HG02610 (cell line): ENCODE measurements around the gene HSPB7.
"Not testable (repeated sequence)": the region's sequence is repeated elsewhere in the genome, so short reads cannot be mapped to it uniquely, and the experiment has no call there.

Source experiments
- ATAC-seq: cut with Tn5 transposase; IDR thresholded peaks from one replicate; pipeline ENCODE4 v1.9.1; 2021; ENCODE audit warnings: mild to moderate bottlenecking, moderate library complexity; ENCODE audit not compliant: unreplicated experiment

The HSPB7 gene

DNA sequence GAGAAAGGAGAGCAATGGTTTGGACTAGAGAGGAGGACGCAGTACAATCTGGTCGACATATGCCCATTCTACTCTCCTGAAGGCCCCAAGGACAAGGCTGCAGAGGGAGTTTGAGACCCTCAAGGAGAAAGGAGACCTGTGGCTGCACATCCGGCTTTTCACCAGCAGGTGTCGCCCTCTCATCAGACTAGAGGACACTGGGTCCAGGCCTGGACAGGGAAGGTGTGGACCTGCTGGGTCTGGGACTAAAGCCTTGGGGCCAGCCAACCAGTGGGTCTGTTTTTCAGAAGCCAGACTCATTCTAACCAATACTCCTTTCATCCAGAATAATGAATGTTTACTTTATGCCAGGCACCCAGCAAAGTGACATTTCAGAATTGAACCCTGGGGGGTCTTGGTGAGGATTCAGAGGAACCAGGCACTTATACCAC lies 8.8 kb downstream of the HSPB7 start:
- ATAC-seq = no peak

DNA sequence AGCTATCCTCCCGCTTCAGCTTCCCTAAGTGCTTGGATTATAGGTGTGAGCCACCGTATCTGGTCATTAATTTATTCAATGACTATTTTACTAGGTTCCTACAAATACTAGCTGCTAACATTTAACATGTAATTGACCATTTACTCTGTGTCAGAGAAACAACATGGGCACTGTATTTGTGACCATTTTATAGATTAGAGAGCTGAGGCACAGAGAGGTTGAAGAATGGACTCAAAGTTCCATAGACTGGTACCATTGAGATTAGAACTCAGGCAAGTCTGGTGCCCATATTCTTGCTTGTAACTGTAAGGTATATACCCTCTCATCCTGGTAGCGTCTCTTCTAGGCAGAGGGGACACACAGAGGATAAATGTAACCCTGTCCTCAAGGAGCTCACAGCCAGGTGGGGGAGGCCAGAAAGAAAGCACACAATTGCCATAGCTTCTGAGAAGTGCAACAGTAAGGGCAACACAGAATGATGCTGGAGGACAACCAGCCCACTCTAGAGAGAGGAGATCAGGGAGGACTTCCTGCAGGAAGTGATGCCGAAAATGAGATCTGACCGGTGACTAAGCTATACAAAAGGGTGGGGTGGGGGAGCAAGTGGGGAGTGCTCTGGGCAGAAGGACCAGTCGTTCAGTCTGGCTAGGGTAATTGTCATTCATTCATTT lies 10.0 kb downstream of the HSPB7 start:
- ATAC-seq = no peak

DNA sequence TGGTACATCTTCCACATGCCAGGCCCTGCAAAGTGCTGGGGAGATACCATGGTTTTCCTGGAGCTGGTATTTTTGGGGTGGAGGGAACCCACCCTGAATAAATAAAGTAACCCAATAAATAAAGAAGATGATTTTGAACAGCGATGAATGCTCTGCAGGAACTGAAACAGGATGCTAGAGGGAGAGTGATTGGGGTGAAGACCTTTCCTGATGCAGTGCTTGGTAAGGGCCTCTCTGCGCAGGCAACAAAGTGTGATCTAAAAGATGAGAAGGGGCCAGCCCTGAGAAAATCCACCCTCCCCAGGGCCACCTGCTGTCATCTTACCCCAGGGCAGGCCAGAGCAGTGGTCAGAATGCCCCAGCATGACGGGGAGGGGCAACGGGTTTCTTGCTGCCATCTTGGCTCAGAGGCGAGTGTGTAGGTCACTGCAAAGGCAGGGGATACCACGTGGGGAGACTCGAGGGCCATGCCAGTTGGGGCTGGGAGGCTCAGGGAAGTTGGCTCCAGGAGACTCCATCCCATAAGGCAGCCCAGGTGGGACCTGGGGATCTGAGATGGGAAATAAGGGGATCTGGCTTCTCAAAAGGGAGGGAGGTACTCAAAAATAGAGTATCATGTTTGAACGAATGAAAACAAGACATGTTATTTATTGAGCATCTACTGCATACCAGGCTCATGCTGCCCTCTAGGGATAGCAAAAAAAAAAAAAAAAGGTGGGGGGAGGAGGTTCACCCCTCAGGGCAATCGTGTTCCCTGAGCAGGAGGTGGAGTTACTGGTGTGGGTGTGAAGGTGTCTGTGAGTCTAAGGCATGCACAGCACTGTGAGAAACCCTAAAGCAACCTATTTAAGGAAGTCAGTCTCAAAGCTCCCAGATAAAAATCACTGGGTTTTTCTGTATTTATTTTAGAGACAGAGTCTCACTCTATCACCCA lies 11.0 kb downstream of the HSPB7 start:
- ATAC-seq = no peak

DNA sequence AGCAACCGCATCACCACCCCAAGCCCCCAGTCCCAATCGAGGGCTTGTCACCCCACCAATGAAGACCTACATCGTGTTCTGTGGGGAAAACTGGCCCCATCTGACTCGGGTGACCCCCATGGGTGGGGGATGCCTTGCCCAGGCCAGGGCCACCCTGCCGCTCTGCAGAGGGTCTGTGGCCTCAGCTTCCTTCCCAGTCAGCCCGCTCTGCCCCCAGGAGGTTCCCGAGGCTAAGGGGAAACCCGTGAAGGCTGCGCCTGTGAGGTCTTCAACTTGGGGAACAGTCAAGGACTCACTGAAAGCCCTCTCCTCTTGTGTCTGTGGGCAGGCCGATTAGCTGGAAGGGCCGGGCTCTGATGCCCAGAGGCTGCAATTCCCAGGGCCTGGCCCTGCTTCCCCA lies 11.8 kb downstream of the HSPB7 start:
- ATAC-seq = no peak

DNA sequence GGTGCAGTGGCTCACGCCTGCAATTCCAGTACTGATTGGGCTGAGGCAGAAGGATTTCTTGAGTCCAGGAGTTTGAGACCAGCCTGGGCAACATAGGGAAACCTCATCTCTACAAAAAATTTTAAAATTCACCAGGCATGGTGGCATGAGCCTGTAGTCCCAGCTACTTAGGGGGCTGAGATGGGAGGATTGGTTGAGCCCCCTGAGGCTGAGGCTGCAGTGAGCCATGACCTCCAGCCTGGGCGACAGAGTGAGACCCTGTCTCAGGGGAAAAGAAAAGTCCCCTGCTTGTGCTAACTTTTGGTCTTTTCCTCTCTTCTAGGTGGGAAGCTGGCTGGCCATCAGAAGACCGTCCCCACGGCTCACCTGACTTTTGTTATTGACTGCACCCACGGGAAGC lies 12.2 kb downstream of the HSPB7 start:
- ATAC-seq = no peak

DNA sequence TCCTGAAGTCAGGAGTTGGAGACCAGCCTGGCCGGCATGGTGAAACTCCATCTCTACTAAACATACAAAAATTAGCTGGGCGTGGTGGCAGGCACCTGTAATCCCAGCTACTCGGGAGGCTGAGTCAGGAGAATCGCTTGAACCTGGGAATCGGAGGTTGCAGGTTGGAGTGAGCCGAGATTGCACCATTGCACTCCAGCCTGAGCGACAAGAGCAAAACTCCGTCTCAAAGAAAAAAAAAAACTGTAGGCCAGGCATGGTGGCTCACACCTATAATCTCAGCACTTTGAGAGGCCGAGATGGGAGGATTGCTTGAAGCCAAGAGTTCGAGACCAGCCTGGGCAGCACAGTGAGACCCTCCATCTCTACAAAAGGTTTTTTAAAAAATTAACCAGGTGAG lies 16.6 kb downstream of the HSPB7 start:
- ATAC-seq = not testable (repeated sequence)

DNA sequence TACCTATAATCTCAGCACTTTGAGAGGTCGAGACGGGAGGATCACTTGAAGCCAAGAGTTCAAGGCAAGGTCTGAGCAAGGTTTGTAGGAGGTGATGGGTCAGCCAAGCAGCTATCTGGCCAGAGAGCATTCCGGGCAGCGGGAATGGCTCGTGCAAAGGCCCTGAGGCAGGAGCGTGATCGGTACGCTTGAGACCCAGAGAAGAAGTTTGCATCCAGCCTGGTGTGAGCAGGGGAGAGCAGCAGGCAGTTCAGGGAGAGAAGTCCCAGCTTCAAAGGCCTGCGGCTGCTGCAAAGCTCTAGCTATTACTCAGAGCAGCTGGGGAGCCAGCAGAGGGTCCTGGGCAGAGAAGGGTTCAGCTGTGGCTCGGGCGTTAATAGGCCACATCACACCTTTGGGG lies 18.9 kb downstream of the HSPB7 start:
- ATAC-seq = no peak

DNA sequence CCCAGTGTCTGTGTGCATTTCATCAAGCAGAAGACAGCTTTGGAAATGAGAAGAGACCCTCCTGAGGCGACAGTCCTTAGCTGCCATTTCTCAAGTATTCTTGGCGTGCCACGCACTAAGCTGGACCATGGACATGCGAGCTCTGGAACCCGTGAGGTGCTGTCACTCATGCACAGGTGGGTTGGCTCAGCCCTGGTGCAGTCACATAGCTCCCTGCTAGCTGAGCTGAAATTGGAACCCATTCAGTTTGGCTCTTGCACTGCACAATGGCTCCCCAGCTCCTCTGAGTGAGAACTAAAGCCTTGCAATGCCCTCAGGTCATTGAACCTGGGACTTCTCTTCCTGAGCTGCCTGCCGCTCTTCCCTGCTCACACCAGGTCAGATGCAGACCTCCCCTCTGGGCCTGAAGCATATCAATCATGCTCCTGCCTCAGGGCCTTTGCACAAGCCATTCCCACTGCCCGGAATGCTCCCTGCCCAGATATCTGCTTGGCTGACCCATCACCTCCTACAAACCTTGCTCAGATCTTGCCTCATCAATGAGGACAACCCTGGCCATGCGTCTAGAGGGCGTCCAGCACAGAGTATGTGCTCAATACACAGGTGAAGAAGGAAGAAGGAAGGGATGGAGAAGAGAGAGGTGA lies 20.1 kb downstream of the HSPB7 start:
- no peak for ATAC-seq

DNA sequence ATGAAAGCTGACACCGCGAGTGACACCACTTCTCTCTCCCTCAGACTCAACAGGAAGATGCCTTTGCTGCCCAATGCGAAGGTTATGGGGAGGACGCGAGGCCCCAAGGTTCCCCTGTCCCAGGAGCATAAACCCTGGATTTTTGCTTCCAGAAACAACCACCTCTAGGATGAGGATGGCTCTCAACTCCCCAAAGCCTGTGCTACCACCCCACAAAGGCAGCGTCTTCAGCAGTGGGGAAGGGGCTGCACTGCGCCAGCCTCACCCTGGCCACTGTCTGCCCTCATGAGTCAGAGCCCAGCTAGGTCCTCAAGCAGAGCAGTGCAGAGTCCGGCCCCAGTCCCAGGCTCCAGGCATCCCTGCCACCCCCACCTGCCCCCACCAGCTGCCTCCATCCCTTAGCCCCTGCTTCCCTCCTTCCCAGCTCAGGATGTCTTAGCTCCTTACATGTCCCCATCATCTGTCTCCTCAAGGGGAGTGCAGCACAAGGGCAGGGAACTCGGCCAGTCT lies 20.7 kb downstream of the HSPB7 start:
- no peak for ATAC-seq

DNA sequence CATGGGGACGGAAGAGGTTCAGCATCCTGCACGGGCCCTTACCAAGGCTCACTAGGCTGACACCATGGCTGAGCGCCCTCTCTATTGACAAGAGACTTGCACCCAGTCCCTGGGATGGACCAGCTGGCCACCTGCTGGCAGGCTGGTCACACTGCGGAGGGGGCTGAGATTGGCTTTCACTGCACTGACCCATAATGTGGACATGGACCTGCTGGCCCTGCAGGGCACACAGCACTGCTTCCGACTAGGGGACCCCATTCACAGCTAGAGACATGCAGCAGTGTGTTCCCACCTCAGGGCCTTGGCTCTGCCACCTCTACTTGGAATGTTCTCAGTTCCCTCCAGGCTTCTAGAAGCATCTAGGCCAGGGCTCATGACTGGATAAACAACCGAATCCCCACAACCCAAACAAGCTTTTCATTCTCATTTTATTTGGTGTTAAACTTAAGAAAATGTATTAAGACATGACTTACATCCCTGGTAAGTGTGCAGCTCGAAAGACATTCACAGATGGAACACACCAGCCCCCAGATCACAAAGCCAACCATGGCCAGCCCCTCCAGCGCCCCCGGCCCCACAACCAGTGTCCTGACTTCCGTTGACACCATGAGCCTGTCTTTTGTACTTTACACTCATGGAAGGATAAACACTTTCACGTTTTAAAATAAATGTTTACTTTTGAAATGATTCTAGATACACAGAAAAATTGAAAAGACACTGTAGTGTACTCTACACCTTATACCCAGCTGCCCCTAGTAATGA lies 23.1 kb downstream of the HSPB7 start:
- ATAC-seq = no peak

DNA sequence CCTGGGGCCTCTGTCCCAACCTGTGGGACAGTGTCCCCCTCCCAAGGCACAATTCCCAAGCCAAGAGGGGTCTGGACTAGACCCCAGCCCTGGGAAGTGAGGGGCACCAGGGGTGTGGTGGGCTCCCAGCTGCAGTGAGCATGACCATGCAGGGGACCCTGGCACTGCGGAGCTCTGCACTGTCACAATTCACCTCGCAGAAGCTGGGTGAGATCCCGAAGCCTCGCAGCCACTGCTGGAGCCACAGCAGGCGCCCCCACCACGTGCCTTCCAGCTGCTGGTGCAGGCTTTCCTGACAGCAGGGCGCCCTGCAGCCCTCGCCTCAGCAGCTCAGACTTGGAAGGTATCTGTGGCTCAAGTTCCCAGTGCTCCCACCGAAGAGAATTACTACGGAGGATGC lies 23.8 kb downstream of the HSPB7 start:
- ATAC-seq = no peak

DNA sequence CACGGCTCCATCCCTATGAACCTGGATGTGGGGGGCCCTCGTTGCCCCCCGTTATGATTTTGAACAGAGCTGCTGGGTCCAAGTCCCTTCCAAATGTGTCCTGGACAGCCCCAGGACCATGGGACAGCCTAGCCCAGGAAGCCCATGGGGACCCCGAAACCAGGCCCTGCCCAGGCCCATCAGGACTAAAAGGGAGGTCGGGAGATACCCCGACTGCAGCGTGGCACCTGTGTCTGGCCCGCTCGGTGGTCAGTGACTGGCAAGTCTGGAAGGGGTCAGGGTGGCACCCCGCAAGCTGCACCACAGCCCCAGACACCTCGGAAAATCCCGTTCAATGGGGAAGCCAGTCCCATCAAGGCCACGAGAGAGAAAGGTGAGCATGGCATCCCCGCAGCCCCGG lies 24.2 kb downstream of the HSPB7 start:
- ATAC-seq = no peak

DNA sequence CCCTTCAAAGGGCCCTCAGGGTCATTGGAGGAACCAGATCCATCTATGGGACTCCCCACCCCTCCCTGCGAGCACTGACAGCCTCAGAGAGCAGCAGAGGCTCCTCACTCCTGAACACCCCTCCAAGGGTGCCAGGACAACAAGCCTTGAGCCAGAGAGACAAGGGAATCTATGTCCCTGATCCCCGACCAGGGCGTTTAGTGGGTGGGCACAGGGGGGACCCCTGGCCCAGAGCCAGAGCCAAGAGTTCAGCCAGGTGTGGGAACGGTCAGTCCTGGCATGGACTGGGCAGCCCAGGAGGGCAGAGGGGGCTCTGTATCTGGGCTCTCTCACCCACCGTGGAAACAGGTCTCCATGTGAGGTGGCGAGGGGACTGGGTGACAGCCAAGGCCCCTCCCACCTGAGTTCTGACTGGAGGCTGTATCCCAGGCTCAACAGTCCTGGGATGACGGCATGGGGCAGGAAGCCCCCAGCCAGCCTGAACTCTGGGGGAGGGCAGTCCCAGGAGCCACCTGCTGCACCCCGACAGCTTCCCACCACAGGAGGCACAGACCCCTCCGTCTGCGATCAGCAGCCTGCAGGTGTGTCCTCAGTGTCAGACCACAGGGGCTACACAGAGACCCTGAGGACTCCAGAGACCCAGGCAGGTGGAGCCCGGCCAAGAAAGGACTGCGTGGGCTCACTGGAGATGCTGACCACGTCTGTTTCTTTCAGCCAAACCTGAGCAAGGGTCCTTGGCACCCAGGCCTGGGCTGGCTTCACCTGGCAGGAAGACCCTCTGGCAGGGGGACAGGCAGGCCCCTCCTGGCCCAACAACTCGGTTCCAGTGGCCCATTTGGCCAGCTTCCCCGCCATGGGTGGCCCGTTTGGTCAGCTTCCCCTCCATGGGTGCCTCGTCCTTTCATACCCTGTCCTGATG lies 25.0 kb downstream of the HSPB7 start:
- ATAC-seq = no peak

DNA sequence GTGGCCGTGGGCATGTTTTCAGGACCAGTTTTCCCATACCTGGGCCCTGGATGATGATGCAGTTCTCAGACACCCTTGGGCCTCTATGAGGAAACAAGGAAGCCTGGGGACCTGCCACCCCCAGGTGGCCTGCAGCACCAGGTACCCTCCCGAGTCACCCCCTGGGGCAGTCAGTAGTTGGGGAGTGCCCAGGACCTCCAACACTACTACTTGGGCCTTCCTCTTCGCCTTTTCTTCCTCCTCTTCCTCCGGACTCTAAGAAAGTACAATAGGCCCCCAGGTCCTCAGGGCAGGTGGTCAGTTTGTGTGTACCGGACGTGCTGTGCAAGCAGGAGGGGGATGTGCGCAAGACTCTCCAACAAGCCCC lies 25.7 kb downstream of the HSPB7 start:
- no peak for ATAC-seq

DNA sequence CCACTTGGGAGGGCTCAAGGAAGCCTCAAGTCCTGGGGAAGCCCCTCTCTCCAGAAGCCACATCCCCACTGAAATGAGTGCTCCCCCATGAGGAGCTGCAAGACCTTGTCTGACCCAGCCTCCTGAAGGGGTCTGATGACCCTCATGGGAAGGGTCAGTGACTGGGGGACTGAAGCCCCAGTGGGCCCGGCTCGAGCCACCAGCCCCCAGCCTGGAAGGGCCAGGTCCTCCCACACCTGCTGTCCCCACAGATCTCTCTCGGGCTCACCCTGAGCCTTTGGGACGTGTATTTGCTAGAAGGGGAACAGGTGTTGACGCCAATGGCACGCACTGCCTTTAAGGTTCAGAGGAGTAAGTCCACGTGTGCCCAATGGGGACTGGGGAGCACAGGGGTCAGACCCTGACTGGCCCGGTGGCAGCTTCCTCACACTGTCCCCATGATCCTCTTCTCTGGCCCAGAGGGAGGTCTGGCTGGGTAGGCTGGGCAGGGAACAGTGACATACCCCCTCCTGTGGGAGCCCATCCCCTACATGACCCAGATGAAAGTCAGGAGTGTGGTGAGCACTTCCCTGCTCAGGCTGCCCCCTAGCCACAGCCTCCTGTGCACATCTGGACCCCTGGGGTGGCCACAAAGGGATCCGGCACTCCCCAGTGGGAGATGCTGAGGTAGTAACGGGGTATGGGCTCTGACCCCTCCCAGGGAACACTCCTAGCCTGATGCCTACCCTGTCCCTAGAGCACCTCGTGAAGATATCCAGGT lies 26.2 kb downstream of the HSPB7 start:
- ATAC-seq = no peak

DNA sequence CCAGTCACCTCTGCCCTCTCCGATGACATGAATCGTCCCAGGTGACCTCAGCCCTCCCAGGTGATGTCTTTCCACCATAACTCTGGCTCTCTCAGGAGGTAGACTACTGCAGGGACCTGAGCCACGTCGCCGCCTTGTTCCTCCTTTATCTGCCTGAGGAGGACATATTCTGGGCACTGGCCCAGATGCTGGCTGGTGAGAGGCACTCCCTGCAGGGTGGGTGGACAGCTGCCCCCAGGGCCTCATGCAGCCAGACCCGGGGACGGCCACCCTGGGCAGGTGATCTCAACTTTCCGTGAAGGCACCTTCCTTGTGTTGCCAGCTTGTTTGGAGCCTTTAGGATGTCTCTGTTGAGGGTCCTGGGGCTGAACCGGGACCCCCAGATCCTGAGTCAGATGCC lies 28.1 kb downstream of the HSPB7 start:
- no peak for ATAC-seq

DNA sequence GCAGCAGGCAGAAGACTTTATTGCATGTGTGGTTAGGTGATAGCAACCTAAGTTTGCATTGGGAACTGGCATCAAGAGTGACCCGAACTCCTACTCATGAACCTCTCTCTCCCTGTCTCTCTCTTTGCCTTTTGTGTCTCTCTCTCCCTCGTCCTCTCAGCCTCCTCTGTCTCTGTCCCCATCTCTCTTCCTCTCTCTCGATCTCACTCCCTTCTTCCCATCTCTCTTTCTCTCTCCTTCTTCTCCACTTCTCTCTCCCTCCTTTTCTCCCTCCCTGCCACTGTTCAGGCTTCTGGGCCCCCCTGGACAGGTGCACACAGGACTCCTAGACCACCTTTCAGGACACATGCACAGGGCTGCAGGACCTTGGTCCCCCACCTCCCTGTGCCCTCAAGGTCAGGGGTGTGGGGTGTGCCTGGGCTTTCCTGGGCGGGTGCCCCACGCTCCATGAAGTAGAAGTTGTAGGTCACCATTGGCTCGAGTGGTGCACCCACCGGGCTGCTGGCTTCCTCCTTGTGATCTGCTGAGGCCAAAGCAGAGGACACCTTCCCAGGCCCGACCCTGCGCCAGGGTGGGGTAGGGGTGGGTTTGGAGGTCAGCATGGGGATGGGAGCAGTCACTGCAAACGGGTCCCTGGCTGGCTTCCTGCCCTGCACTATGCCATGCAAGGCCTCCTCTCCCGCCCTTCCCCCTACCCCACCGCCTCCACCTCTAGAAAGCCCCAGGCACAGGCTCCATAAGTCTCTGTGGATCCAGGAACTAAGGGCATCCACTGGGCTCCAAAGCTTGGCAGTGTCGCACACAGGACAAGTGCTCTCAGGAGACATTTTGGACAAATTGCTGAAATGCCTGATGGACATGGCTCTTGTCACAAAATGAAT lies 28.7 kb downstream of the HSPB7 start:
- no peak for ATAC-seq

DNA sequence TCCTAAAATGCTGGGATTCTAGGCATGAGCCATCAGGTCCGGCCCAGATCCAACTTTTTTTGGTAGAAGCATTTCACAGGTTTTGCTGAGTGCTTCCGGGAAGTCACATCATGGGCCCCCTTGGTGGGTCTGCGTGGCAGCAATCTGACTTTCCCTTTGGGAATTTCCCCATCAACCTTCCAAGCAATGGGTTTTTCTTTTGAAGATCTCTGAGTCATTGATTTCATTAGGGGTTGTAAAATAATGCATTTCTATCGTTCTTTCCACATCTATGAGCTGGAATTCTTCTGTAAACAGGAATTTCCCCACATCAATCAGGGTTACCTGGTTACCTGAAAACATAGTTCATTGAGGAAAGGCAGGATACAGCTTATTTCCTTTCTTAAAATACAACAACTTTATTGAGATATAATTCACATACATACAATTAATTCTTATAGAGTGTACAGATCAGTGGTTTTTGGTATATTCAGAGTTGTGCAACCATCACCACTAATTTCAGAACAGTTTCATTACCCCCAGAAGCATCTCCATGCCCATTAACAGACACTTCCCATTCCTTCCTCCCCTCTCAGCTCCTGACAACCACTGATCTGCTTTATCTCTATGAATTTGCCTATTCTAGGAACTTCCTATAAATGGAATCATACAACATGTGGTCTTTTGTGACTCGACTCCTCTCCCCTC lies 32.1 kb downstream of the HSPB7 start:
- ATAC-seq = no peak
